ENCODE results near the gene VEPH1.
"Not testable (repeated sequence)": the region's sequence is repeated elsewhere in the genome, so short reads cannot be mapped to it uniquely, and the experiment has no call there.

- TF ChIP-seq CTCF (IDR thresholded peaks at IDR 0.05; ENCODE audit: low read depth, low read length); EZH2phosphoT487 (IDR thresholded peaks at IDR 0.05; ENCODE audit: low read depth): not testable (repeated sequence)
Observed at GRCh38 chr3:157324869-157325268, 178.3 kb downstream of the VEPH1 start.
